B cell (primary cell): ENCODE measurements around the gene MARF1. TPM values are rescaled to one million over a fixed set of nuclear protein-coding genes. Genes with fewer than 3 reads are reported as not detected.
"Not testable (repeated sequence)": the region's sequence is repeated elsewhere in the genome, so short reads cannot be mapped to it uniquely, and the experiment has no call there.

Experiments
- ATAC-seq: fragments of 200-7000 bp; cut with Tn5 transposase; one replicate; pipeline ENCODE4 v1.10.0; 2021; ENCODE audit warnings: low read depth, mild to moderate bottlenecking, moderate number of reproducible peaks, moderate library complexity
- CTCF ChIA-PET: fragments of 350-600 bp; sonication (Branson Sonifier 250); formaldehyde crosslinking; loops from one replicate; lab custom pipeline; 2021; ENCODE audit warnings: antibody characterized with exemption, inconsistent platforms; lab: Charles Lee
- POLR2A ChIA-PET: fragments of 350-600 bp; sonication (Branson Sonifier 250); formaldehyde crosslinking; loops from one replicate; lab custom pipeline; 2021; ENCODE audit warnings: antibody characterized with exemption; lab: Charles Lee
- DNase-seq: peaks from one replicate; pipeline ENCODE4 v3.0.0; 2013
- H2AFZ ChIP-seq: 2 replicates; pipeline ENCODE4 v1.6.1; 2012; ENCODE audit warnings: mild to moderate bottlenecking, low read depth, low read length; ENCODE audit not compliant: insufficient read depth, poor library complexity, severe bottlenecking
- H3K27ac ChIP-seq, 2 donors: 1 replicate in 1 of 2; 2 replicates in 1 of 2; pipeline ENCODE4 v1.5.1; 2012 to 2013; ENCODE audit warnings: low read length in 2 of 2, mild to moderate bottlenecking in 2 of 2, moderate library complexity in 1 of 2
- H3K27me3 ChIP-seq, 4 experiments: fragments of 200-600 bp in 1 of 4; sonication (generic) in 1 of 4; replicated peaks in 1 of 4; 1 replicate in 2 of 4; 2 replicates in 2 of 4; pipeline versions ENCODE4 v1.6.1 to v1.7.0; 2013 to 2016; ENCODE audit warnings: low read length in 3 of 4, mild to moderate bottlenecking in 2 of 4, mixed read lengths in 1 of 4, moderate library complexity in 1 of 4; ENCODE audit not compliant: insufficient read depth in 4 of 4, control insufficient read depth in 3 of 4; ENCODE audit errors: control extremely low read depth in 1 of 4
- H3K36me3 ChIP-seq, 2 experiments: replicated peaks in 1 of 2; 1 replicate in 1 of 2; 2 replicates in 1 of 2; pipeline versions ENCODE4 v1.6.1 to v1.7.1; 2013; ENCODE audit warnings: low read length in 1 of 2; ENCODE audit not compliant: insufficient read depth in 2 of 2, control insufficient read depth in 1 of 2; ENCODE audit errors: control extremely low read depth in 1 of 2, extremely low read depth in 1 of 2
- H3K4me1 ChIP-seq, 2 donors: fragments of 200-600 bp in 1 of 2; sonication (generic) in 1 of 2; 1 replicate in 1 of 2; 2 replicates in 1 of 2; pipeline versions ENCODE4 v1.5.1 to v1.6.1; 2013 to 2017; ENCODE audit warnings: low read length in 2 of 2; ENCODE audit not compliant: control insufficient read depth in 2 of 2, insufficient read depth in 2 of 2
- H3K4me2 ChIP-seq: replicated peaks from 2 replicates; pipeline ENCODE3; 2012; ENCODE audit warnings: mild to moderate bottlenecking, low read depth, low read length; ENCODE audit not compliant: poor library complexity, severe bottlenecking
- H3K4me3 ChIP-seq, 5 experiments: fragments of 200-600 bp in 1 of 5; sonication (generic) in 1 of 5; 1 replicate in 3 of 5; 2 replicates in 2 of 5; pipeline versions ENCODE4 v1.5.1 to v1.7.0; 2011 to 2016; ENCODE audit warnings: low read length in 4 of 5, mild to moderate bottlenecking in 4 of 5, low read depth in 2 of 5, control low read depth in 1 of 5, moderate library complexity in 1 of 5; ENCODE audit not compliant: insufficient read depth in 1 of 5; ENCODE audit errors: control extremely low read depth in 1 of 5, extremely low read depth in 1 of 5
- H3K79me2 ChIP-seq: fragments of 200-600 bp; sonication (generic); one replicate; pipeline ENCODE4 v1.6.0; 2016; ENCODE audit warnings: low read length; ENCODE audit not compliant: control insufficient read depth, insufficient read depth
- H3K9ac ChIP-seq: fragments of 200-600 bp; sonication (generic); 2 replicates; pipeline ENCODE4 v1.6.1; 2017; ENCODE audit warnings: mild to moderate bottlenecking, low read length, moderate library complexity
- H3K9me3 ChIP-seq, 3 donors: one replicate each; pipeline versions ENCODE4 v1.6.1 to v1.7.1; 2013; ENCODE audit warnings: low read length in 2 of 3; ENCODE audit not compliant: control insufficient read depth in 2 of 3, insufficient read depth in 1 of 3; ENCODE audit errors: control extremely low read depth in 1 of 3
- H4K20me1 ChIP-seq: 2 replicates; pipeline ENCODE4 v1.6.0; 2012; ENCODE audit warnings: mild to moderate bottlenecking, low read length; ENCODE audit not compliant: insufficient read depth, control insufficient read depth, poor library complexity, severe bottlenecking
- H3K27ac Mint-ChIP-seq: one replicate; pipeline ENCODE4 v1.8.0; 2021; ENCODE audit warnings: mixed read lengths
- H3K27me3 Mint-ChIP-seq: one replicate; pipeline ENCODE4 v1.8.0; 2021; ENCODE audit warnings: mixed read lengths
- H3K4me1 Mint-ChIP-seq: one replicate; pipeline ENCODE4 v1.8.0; 2021; ENCODE audit warnings: mixed read lengths
- H3K4me3 Mint-ChIP-seq: one replicate; pipeline ENCODE4 v1.8.0; 2021; ENCODE audit warnings: mixed read lengths
- H3K9me3 Mint-ChIP-seq: one replicate; pipeline ENCODE4 v1.8.0; 2022; ENCODE audit warnings: mixed read lengths; ENCODE audit not compliant: insufficient read depth
- CTCF ChIP-seq: fragments of 200-600 bp; IDR thresholded peaks from one replicate; pipeline ENCODE4 v1.8.0; 2022; ENCODE audit warnings: antibody characterized with exemption, mild to moderate bottlenecking
- EZH2 ChIP-seq: IDR thresholded peaks from 2 replicates; pipeline ENCODE4 v1.6.1; 2012; ENCODE audit warnings: borderline replicate concordance, low read depth, mild to moderate bottlenecking, moderate library complexity, low read length; ENCODE audit not compliant: insufficient read depth, poor library complexity, severe bottlenecking
- WGBS: methylation state at CpG from one replicate; pipeline ENCODE4 v1.1.5; 2013; ENCODE audit warnings: missing lambda C conversion rate; ENCODE audit not compliant: insufficient coverage; 5-methylcytosine and 5-hydroxymethylcytosine counted together
- intact Hi-C: fragments of 100-400 bp; cut with micrococcal nuclease; formaldehyde crosslinking; loops from one replicate; pipeline ENCODE4 v1.10.0; 2022
- polyA plus RNA-seq: library from polyadenylated mRNA; depleted of rRNA; stranded (reverse); fragments of >200 nt; gene quantifications from 2 replicates; pipeline ENCODE4 v1.2.3, GENCODE V29; 2012
- total RNA-seq, 2 donors: library from RNA; stranded (reverse); fragments of 120-200 nt in 1 of 2; gene quantifications; 1 replicate in 1 of 2; 2 replicates in 1 of 2; pipeline versions ENCODE4 v1.2.3 to v1.2.4, GENCODE V29; 2013 to 2022

The MARF1 gene
- total and polyA plus RNA-seq, 2 donors (not counting 1 experiment from before 2014, with no cell fraction given): 68.0 to 366 TPM

GRCh38 chr16:15658556-15658955, 15.6 kb upstream of the MARF1 start:
- WGBS: 81% methylated on average over 5 of the region's 5 CpGs
- H2AFZ ChIP-seq: peak overlapping the region; percentile 32
- peak overlapping the region; percentile 14 for H3K9ac ChIP-seq
- peaks cover 91% of the 10 kb centered on the region for H3K79me2 ChIP-seq
- Mint-ChIP-seq H3K4me3 (peak overlapping the region; percentile 83), H3K27ac (peak overlapping the region; percentile 95), H3K27me3 (no peaks in the 10 kb centered on the region), H3K9me3 (no peaks in the 10 kb centered on the region), H3K4me1 (peaks cover 58% of the 10 kb centered on the region)
- H3K4me3 ChIP-seq: peak overlapping the region in 2 of 5 experiments; percentile 21 to 25
- H3K27me3 ChIP-seq: no peaks in the 10 kb centered on the region
- DNase-seq (no peak), ATAC-seq (no peak)
- H4K20me1 ChIP-seq: peaks cover 30% of the 10 kb centered on the region
- peak overlapping the region; percentile 61 for H3K4me2 ChIP-seq
- intact Hi-C loops: no loop called here
- POLR2A ChIA-PET: interaction anchor here (0.7 to 4.5 kb wide), 5 partner anchors 9 to 1751 kb away, joined by 4 to 17 read pairs (median 4); partner anchors contain the start of gene MARF1
- no peak for TF ChIP-seq EZH2
- no peak for TF ChIP-seq CTCF
- H3K9me3 ChIP-seq: no peaks in the 10 kb centered on the region
- H3K27ac ChIP-seq: peak overlapping the region; percentile 72 to 89
- CTCF ChIA-PET: interaction anchor here (0.6 to 2.9 kb wide), 2 partner anchors 10 to 16 kb away, joined by 3 to 16 read pairs; partner anchors contain the start of gene MARF1
- peaks cover 0 to 22% of the 10 kb centered on the region in 2 experiments for H3K36me3 ChIP-seq
- H3K4me1 ChIP-seq: peaks cover 23 to 32% of the 10 kb centered on the region in 2 donors

- CTCF ChIA-PET: interaction anchor here (0.6 to 2.9 kb wide), 2 partner anchors 10 to 16 kb away, joined by 3 to 16 read pairs; partner anchors contain the start of gene MARF1
- Histone ChIP-seq H3K9ac (no peak overlapping the region), H3K4me2 (peak overlapping the region; percentile 61), H2AFZ (no peak overlapping the region), H4K20me1 (peaks cover 34% of the 10 kb centered on the region), H3K27ac (peak overlapping the region; percentile 72 to 89), H3K36me3 (peaks cover 0 to 20% of the 10 kb centered on the region in 2 experiments), H3K27me3 (no peaks in the 10 kb centered on the region), H3K79me2 (peaks cover 91% of the 10 kb centered on the region), H3K9me3 (no peaks in the 10 kb centered on the region), H3K4me1 (peaks cover 26 to 36% of the 10 kb centered on the region in 2 donors), H3K4me3 (no peak overlapping the region)
- POLR2A ChIA-PET: interaction anchor here (4.5 kb wide), 1 partner anchor 15 kb away, joined by 17 read pairs; the partner anchor contains the start of gene MARF1
- H3K27ac Mint-ChIP-seq: peak overlapping the region; percentile 86
- WGBS: 87% methylated on average over 3 of the region's 6 CpGs
- H3K9me3 Mint-ChIP-seq: no peaks in the 10 kb centered on the region
- DNase-seq: no peak
- H3K4me3 Mint-ChIP-seq: peak overlapping the region; percentile 49
- no peaks in the 10 kb centered on the region for H3K27me3 Mint-ChIP-seq
- peak; percentile 19 for ATAC-seq
- peaks cover 62% of the 10 kb centered on the region for H3K4me1 Mint-ChIP-seq
- intact Hi-C loops: no loop called here
- no peak for TF ChIP-seq CTCF
- TF ChIP-seq EZH2: no peak
Observed at GRCh38 chr16:15658149-15658548, 15.2 kb upstream of the MARF1 start.

GRCh38 chr16:15655561-15655960, 12.6 kb upstream of the MARF1 start:
- peaks cover 37 to 56% of the 10 kb centered on the region in 2 donors for H3K4me1 ChIP-seq
- peaks cover 67% of the 10 kb centered on the region for H3K4me1 Mint-ChIP-seq
- H3K4me2 ChIP-seq, H2AFZ ChIP-seq, H3K9ac ChIP-seq, intact Hi-C loops, H3K27ac Mint-ChIP-seq, POLR2A ChIA-PET, H3K27me3 ChIP-seq, ATAC-seq, H3K9me3 ChIP-seq, H3K27ac ChIP-seq, H3K27me3 Mint-ChIP-seq, H3K4me3 Mint-ChIP-seq, H3K4me3 ChIP-seq, H3K9me3 Mint-ChIP-seq, DNase-seq, CTCF ChIA-PET: not testable (repeated sequence)
- H3K36me3 ChIP-seq: peaks cover 3 to 16% of the 10 kb centered on the region in 2 experiments
- H4K20me1 ChIP-seq: peaks cover 56% of the 10 kb centered on the region
- no CpG with 5 or more reads among the region's 6 CpGs for WGBS
- H3K79me2 ChIP-seq: peaks cover 91% of the 10 kb centered on the region
